KBM-7 (cell line): ENCODE measurements around the gene GSTP1.
A peak's percentile ranks its signal among the peaks of the same experiment; 100 is the strongest.
"Not testable (repeated sequence)": the region's sequence is repeated elsewhere in the genome, so short reads cannot be mapped to it uniquely, and the experiment has no call there.

Source experiments
- DNase-seq: peaks from one replicate; pipeline ENCODE4 v3.0.0-alpha.2; 2015
- in situ Hi-C: fragments of 300-500 bp; cut with MboI; formaldehyde crosslinking; loops from 2 replicates; pipeline ENCODE4 v1.14.3; 2020; ENCODE audit warnings: low sequenced_read_pairs, low pct_unique_long_range_greater_than_20kb, mixed read lengths

GSTP1 gene

GRCh38 chr11:67588899-67589415 lies 5.3 kb downstream of the GSTP1 start:
- in situ Hi-C loops, result not testable (repeated sequence)
- DNase-seq, result peak; percentile 31

GRCh38 chr11:67592880-67593564 lies 9.4 kb downstream of the GSTP1 start:
- DNase-seq, result no peak
- in situ Hi-C loops, result no loop called here

GRCh38 chr11:67593565-67593905 lies 9.9 kb downstream of the GSTP1 start:
- no peak for DNase-seq
- in situ Hi-C loops, result no loop called here

- in situ Hi-C loops, result no loop called here
- no peak for DNase-seq
These were observed 10.9 kb downstream of the GSTP1 start for GRCh38 chr11:67594480-67594879.

- in situ Hi-C loops, result no loop called here
- DNase-seq, result no peak
These were observed 13.2 kb downstream of the GSTP1 start for GRCh38 chr11:67596753-67597300.

- DNase-seq, in situ Hi-C loops: not testable (repeated sequence)
These were observed 13.8 kb downstream of the GSTP1 start for GRCh38 chr11:67597458-67597857.

GRCh38 chr11:67597963-67598362 lies 14.4 kb downstream of the GSTP1 start:
- DNase-seq, in situ Hi-C loops: not testable (repeated sequence)

- no peak for DNase-seq
- in situ Hi-C loops, result no loop called here
These were observed 15.5 kb downstream of the GSTP1 start for GRCh38 chr11:67599149-67599548.

GRCh38 chr11:67600324-67601029 lies 16.9 kb downstream of the GSTP1 start:
- peak; percentile 78 for DNase-seq
- in situ Hi-C loops, result no loop called here

- DNase-seq, result no peak
- in situ Hi-C loops, result no loop called here
These were observed 17.5 kb downstream of the GSTP1 start for GRCh38 chr11:67601098-67601497.

- in situ Hi-C loops, DNase-seq: not testable (repeated sequence)
These were observed 20.5 kb downstream of the GSTP1 start for GRCh38 chr11:67604119-67604518.

- in situ Hi-C loops, result no loop called here
- DNase-seq, result no peak
These were observed 21.2 kb downstream of the GSTP1 start for GRCh38 chr11:67604815-67605214.

GRCh38 chr11:67605231-67606011 lies 21.8 kb downstream of the GSTP1 start:
- in situ Hi-C loops, result no loop called here

GRCh38 chr11:67606093-67606491 lies 22.5 kb downstream of the GSTP1 start:
- DNase-seq, result no peak

More at GRCh38 chr11:67605231-67606011, 21.8 kb downstream of the GSTP1 start:
- DNase-seq, result no peak

GRCh38 chr11:67606492-67607295 lies 23.1 kb downstream of the GSTP1 start, which contains the start of gene NDUFV1:
NDUFV1 (plus strand) TSS chr11:67606936; CDS start chr11:67607005, 69 bp downstream.
- in situ Hi-C loops, result no loop called here
- peak; percentile 95 for DNase-seq

More at GRCh38 chr11:67606093-67606491, 22.5 kb downstream of the GSTP1 start:
- in situ Hi-C loops, result no loop called here

- in situ Hi-C loops, result no loop called here
- DNase-seq, result no peak
These were observed 23.9 kb downstream of the GSTP1 start for GRCh38 chr11:67607507-67607906.

GRCh38 chr11:67608486-67608885 lies 24.9 kb downstream of the GSTP1 start:
- no peak for DNase-seq
- in situ Hi-C loops, result no loop called here

- no peak for DNase-seq
- in situ Hi-C loops, result no loop called here
These were observed 25.7 kb downstream of the GSTP1 start for GRCh38 chr11:67609316-67609715.
